ENCODE data around the gene MEIOSIN.
A peak's percentile ranks its signal among the peaks of the same experiment; 100 is the strongest.

MEIOSIN gene

GRCh38 chr19:45809643-45810159, 76.5 kb downstream of the MEIOSIN start:
- peak; percentile 92 for DNase-seq

- no peak for DNase-seq
Measured at GRCh38 chr19:45812297-45812696, 79.1 kb downstream of the MEIOSIN start.

Measured in NCI-H2171 (cell line).